Measurements from ENCODE around the gene CHMP4B.

DNA sequence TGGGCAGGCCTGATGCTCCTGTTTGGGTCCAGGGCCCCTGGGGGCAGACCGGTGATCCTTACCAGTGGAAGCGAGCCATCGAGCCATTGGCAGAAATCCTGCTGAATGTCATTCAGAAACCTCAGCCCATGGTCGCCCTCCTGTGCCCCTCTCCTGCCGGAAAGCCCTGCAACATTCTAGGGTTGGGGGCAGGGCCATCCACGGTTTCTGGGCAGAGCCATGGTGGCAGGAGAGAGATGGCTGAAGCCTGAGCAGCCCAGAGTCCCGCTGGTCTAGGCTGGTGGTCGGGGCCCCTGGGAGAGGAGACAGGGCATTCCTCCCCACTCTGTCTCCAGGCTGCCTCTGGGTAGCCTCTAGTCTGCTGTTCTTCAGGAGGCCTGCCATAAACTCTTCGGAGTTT, 19.6 kb upstream of the CHMP4B start:
- TF ChIP-seq SMC3 (IDR thresholded peaks at IDR 0.05) (no peak), RCOR1 (IDR thresholded peaks at IDR 0.05; ENCODE audit: low read depth, low read length) (no peak), CHD2 (IDR thresholded peaks at IDR 0.05; ENCODE audit: low read length, partially characterized antibody) (no peak), EP300 (IDR thresholded peaks at IDR 0.05) (no peak), CBX2 (IDR thresholded peaks at IDR 0.05; ENCODE audit: borderline replicate concordance, low read depth) (no peak)
- TF ChIP-seq, protein P1, sequence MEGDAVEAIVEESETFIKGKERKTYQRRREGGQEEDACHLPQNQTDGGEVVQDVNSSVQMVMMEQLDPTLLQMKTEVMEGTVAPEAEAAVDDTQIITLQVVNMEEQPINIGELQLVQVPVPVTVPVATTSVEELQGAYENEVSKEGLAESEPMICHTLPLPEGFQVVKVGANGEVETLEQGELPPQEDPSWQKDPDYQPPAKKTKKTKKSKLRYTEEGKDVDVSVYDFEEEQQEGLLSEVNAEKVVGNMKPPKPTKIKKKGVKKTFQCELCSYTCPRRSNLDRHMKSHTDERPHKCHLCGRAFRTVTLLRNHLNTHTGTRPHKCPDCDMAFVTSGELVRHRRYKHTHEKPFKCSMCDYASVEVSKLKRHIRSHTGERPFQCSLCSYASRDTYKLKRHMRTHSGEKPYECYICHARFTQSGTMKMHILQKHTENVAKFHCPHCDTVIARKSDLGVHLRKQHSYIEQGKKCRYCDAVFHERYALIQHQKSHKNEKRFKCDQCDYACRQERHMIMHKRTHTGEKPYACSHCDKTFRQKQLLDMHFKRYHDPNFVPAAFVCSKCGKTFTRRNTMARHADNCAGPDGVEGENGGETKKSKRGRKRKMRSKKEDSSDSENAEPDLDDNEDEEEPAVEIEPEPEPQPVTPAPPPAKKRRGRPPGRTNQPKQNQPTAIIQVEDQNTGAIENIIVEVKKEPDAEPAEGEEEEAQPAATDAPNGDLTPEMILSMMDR (IDR thresholded peaks at IDR 0.05): no peak
